Measurements from ENCODE around the gene GSG1. TPM values are rescaled to one million over a fixed set of nuclear protein-coding genes. Genes with fewer than 3 reads are reported as not detected.

GSG1 gene
- total and polyA plus RNA-seq, 11 donors: not detected

DNA sequence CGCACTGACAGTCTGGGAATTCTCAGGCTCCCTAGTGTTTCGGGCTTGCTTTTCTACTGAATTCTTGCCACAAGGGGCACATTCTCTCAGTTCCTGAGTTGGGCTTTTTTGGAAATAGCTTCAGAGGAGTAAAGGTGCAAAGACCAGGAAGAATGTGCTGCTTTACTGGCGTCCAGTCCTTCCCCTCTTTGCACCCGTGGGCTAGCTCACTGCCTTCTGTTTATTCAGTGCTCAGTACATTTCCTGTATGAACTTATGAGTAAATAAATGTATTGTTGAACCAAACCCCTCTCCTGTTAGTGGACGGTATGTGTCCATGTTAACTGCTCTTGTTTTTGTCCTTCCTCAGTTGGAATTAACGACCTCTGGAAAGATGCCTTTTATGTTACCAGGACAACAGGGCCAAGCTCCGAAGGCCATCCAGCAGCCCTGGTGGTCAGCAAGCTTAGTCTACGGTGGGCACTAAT, 24.0 kb downstream of the GSG1 start:
- TF ChIP-seq, protein P1, sequence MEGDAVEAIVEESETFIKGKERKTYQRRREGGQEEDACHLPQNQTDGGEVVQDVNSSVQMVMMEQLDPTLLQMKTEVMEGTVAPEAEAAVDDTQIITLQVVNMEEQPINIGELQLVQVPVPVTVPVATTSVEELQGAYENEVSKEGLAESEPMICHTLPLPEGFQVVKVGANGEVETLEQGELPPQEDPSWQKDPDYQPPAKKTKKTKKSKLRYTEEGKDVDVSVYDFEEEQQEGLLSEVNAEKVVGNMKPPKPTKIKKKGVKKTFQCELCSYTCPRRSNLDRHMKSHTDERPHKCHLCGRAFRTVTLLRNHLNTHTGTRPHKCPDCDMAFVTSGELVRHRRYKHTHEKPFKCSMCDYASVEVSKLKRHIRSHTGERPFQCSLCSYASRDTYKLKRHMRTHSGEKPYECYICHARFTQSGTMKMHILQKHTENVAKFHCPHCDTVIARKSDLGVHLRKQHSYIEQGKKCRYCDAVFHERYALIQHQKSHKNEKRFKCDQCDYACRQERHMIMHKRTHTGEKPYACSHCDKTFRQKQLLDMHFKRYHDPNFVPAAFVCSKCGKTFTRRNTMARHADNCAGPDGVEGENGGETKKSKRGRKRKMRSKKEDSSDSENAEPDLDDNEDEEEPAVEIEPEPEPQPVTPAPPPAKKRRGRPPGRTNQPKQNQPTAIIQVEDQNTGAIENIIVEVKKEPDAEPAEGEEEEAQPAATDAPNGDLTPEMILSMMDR (IDR thresholded peaks at IDR 0.05): no peak
- Histone ChIP-seq H3K4me3 (no peak overlapping the region), H3K27me3 (no peaks in the 10 kb centered on the region), H3K36me3 (peaks cover 0 to 36% (median 13%) of the 10 kb centered on the region in 9 donors), H3K9me3 (no peaks in the 10 kb centered on the region), H3K27ac (no peak overlapping the region), H3K4me1 (no peaks in the 10 kb centered on the region)
- intact Hi-C loops (cut with DNase I): no loop called here
- ATAC-seq (no peak), DNase-seq (no peak)
- 87 to 90% (median 88%) methylated on average over 8 of the region's 8 CpGs for WGBS, 4 donors

DNA sequence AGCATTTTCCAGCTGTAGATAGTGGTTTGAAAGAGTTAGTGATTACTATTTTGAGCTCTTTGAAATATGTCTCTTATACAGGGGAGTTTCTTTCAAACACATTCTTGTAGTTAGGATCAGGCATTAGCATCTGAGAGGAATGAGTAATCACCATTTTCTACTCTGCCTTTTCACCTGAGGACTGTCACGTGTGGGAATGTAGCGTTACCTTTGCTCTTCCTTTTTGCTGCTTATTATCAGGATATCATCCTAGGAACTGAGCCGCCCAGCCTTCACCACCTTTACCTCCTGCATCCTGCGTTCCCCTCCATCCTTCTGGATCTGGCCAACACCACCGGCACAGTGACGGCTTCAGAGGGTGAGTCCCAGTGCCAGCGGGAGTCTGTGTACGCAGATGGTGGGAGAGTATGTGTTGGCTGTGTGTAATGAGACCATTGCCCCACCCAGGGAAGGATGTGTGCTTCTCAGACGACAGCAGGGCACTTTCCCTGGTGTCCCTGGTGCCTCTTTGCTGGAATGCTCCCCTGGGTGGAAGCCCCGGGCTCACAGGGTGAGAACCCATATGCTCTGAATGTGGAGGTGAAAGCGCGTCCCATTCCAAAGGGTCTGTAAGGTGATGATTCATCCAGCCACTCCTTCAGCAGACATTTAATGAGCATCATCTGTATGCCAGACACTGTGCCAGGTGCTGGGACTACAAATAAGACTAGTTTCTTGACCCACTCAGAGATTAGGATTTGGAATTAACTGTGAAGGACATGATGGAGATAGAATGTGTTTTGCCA, 27.5 kb downstream of the GSG1 start:
- Histone ChIP-seq H3K4me3 (no peak overlapping the region), H3K9me3 (no peaks in the 10 kb centered on the region), H3K4me1 (no peaks in the 10 kb centered on the region), H3K27me3 (no peaks in the 10 kb centered on the region), H3K27ac (no peak overlapping the region), H3K36me3 (peaks cover 0 to 44% (median 28%) of the 10 kb centered on the region in 9 donors)
- TF ChIP-seq, protein P1 (IDR thresholded peaks at IDR 0.05): no peak
- TF ChIP-seq POLR2A (IDR thresholded peaks at IDR 0.05): no peak
- WGBS, 4 donors: 84 to 96% (median 91%) methylated on average over 12 of the region's 12 CpGs
- intact Hi-C loops (cut with DNase I): no loop called here
- ATAC-seq: no peak
- DNase-seq: no peak

DNA sequence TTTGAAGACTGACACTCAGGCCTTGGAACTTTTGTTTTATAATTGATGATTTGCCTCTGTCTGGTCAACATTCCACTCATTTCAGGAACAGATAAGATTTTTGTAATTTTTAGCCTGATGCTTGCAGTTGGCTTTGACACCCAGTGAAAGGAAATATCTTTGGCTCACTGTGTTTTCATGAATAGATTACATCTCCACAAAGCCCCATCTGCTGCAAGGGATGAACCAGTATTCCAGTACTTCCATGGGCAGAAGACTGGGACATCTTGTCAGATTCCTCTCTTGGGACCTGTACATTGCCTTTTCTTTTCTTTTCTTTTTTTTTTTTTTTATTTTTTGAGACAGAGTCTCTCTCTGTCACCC, 28.4 kb downstream of the GSG1 start:
- Histone ChIP-seq H3K27me3 (no peaks in the 10 kb centered on the region), H3K4me3 (no peak overlapping the region), H3K27ac (no peak overlapping the region), H3K36me3 (peaks cover 0 to 44% (median 23%) of the 10 kb centered on the region in 9 donors), H3K9me3 (no peaks in the 10 kb centered on the region), H3K4me1 (no peaks in the 10 kb centered on the region)
- TF ChIP-seq, protein P1 (IDR thresholded peaks at IDR 0.05): no peak
- TF ChIP-seq POLR2A (IDR thresholded peaks at IDR 0.05): no peak
- no peak for DNase-seq
- no peak for ATAC-seq
- intact Hi-C loops (cut with DNase I): no loop called here

DNA sequence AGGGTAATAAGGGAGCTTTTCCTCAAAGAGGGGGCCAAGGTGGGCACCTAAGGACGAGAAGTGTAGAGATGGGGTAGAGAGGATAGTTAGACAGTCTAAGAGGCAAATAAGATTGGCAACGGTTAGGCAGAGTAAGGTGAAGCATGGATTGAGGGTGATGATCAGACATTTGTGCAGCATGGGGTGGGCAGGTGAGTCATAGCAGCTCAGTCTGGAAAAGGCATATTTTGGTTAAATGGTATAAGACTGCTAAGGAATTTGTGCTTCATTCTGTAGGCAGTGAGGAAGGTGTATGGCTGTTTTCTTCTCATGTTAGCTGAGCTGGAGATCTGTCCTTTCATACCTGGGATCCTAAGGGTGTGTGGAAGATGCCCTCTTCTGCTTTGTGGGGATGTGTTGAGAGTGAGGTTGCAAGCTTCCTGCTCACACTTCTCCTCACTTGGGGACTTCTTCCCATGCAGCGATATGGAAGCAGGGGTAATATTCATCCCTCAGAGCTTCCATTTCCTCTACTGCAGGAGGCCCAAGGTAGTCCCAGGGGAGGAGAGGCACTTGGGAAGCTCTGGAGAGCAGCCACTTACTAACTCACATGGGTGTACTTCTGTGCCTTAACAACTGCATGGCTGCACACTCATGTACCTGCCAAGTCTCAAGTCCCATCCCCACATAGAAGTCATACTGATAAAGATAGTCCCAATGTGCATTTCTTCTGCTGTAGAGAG, 28.9 kb downstream of the GSG1 start:
- 78 to 91% (median 86%) methylated on average over 3 of the region's 3 CpGs for WGBS, 4 donors
- H3K27me3 ChIP-seq: no peaks in the 10 kb centered on the region
- no peak for ATAC-seq
- no peak overlapping the region for H3K4me3 ChIP-seq
- H3K9me3 ChIP-seq: no peaks in the 10 kb centered on the region
- intact Hi-C loops (cut with DNase I): no loop called here
- H3K4me1 ChIP-seq: no peaks in the 10 kb centered on the region
- H3K27ac ChIP-seq: no peak overlapping the region
- DNase-seq: no peak
- no peak for TF ChIP-seq POLR2A (IDR thresholded peaks at IDR 0.05)
- TF ChIP-seq, protein P1 (IDR thresholded peaks at IDR 0.05): no peak
- peaks cover 0 to 41% (median 20%) of the 10 kb centered on the region in 9 donors for H3K36me3 ChIP-seq

Data from heart left ventricle (tissue), 16 donors.